Fibroblast of mammary gland (primary cell): ENCODE measurements around the gene ANO6.

Experiments used
- DNase-seq: peaks from one replicate; pipeline ENCODE4 v3.0.0-alpha.2; 2010; ENCODE audit warnings: low read depth
- H3K4me3 ChIP-seq: 2 replicates; pipeline ENCODE4 v1.5.1; 2011; ENCODE audit warnings: low read depth, mild to moderate bottlenecking, low read length, moderate library complexity; ENCODE audit not compliant: control insufficient read depth
- TF ChIP-seq, protein P1 (sequence below): conservative IDR thresholded peaks from 2 replicates; pipeline ENCODE4 v1.5.1; 2011; ENCODE audit warnings: low read depth, low read length, inconsistent platforms; ENCODE audit not compliant: control insufficient read depth, insufficient read depth

Gene ANO6

DNA sequence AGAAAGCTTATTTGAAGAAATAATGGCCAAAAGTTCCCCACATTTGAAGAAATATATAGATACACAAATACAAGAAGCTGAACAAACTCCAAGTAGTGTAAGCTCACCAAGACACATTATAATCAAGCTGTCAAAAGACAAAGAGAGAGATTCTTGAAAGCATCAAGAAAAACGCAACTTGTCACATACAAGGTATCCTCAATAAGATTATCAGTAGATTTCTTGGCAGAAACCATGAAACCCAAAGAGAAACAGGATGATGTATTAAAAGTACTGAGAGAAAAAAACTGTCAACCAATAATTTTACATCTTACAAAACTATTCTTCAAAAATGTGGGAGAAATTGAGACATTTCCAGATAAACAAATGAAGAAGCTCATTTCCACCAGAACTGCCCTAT lies 263.0 kb downstream of the ANO6 start:
- DNase-seq = no peak
- H3K4me3 ChIP-seq = no peak overlapping the region
- TF ChIP-seq, protein P1, sequence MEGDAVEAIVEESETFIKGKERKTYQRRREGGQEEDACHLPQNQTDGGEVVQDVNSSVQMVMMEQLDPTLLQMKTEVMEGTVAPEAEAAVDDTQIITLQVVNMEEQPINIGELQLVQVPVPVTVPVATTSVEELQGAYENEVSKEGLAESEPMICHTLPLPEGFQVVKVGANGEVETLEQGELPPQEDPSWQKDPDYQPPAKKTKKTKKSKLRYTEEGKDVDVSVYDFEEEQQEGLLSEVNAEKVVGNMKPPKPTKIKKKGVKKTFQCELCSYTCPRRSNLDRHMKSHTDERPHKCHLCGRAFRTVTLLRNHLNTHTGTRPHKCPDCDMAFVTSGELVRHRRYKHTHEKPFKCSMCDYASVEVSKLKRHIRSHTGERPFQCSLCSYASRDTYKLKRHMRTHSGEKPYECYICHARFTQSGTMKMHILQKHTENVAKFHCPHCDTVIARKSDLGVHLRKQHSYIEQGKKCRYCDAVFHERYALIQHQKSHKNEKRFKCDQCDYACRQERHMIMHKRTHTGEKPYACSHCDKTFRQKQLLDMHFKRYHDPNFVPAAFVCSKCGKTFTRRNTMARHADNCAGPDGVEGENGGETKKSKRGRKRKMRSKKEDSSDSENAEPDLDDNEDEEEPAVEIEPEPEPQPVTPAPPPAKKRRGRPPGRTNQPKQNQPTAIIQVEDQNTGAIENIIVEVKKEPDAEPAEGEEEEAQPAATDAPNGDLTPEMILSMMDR = no peak

DNA sequence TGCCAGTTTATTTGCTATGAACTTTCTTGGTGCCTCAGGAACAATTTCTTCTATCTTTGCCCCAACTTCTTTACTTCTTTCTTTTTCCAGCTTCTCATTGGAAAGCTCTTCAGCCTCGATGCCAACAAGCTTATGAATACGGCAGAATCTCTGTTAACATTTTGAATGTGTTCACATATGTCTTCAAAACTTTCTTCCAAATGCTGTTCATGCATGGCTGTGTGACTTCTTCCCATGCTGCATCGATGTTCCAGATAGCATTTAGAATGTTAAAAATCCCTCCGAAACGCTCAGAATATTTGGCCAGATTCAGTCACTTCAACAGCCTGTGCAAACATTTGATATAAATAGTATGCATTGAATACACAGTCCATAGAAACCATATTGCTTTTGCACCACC lies 265.9 kb downstream of the ANO6 start:
- DNase-seq = no peak
- TF ChIP-seq, protein P1 = no peak
- no peak overlapping the region for H3K4me3 ChIP-seq

DNA sequence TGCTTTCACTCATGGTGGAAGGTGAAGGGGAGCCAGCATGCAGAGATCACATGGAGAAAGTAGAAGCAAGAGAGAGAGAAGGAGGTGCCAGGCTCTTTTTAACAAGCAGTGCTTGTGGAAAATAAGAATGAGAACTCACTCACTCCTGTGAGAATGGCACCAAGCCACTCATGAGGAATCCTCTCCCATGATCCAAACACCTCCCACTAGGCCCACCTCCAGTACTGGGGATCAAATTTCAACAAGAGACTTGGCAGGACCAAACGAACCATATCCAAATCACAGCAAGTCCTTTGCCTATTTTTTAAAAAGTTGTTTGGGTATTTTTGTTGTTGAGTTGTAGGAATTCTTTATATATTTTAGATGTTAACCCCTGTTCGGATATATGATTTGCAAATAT lies 267.7 kb downstream of the ANO6 start:
- no peak overlapping the region for H3K4me3 ChIP-seq
- DNase-seq = peak; percentile 68
- TF ChIP-seq, protein P1 = no peak
